A549 treated with RU486 at 1 μM for 4 hours (cell line): ENCODE measurements around the gene PDCL3. TPM values are rescaled to one million over a fixed set of nuclear protein-coding genes. Genes with fewer than 3 reads are reported as not detected.

ENCODE experiments used
- total RNA-seq: library from RNA; stranded (reverse); fragments of 200-300 nt; extraction: Qiagen RNA extraction; gene quantifications from 5 replicates; pipeline ENCODE4 v1.2.3, GENCODE V29; 2022; ENCODE audit warnings: low read depth

PDCL3 gene
- 37.0 to 51.1 TPM (median 39.7 TPM) in 5 replicates for total RNA-seq

GRCh38 chr2:100562613-100563406, at the start of gene PDCL3:
TSS of gene PDCL3 (plus strand) at chr2:100562993. CDS start at chr2:100563068, 75 bp downstream.

Other genes starting within 250 kb of the PDCL3 start
- 2.8 to 4.1 TPM (median 3.3 TPM) in 5 replicates for gene LONRF2, start 240.5 kb upstream of the PDCL3 start, total RNA-seq
- gene CHST10, start 145.3 kb upstream of the PDCL3 start, total RNA-seq: 16.2 to 17.4 TPM (median 16.7 TPM) in 5 replicates
- not detected in 5 replicates for gene NMS, start 92.5 kb upstream of the PDCL3 start, total RNA-seq